A673 (cell line): ENCODE results near the gene CTSA. TPM values are rescaled to one million over a fixed set of nuclear protein-coding genes. Genes with fewer than 3 reads are reported as not detected.
"Not testable (repeated sequence)": the region's sequence is repeated elsewhere in the genome, so short reads cannot be mapped to it uniquely, and the experiment has no call there.

Experiments used
- BruUV-seq: library from RNA; stranded (reverse); fragments of 400-500 nt; replicated peaks from 2 replicates; lab custom pipeline; 2021; lab: Mats Ljungman, UMichigan
- CTCF ChIA-PET: fragments of 300-600 bp; sonication (Branson Sonifier 250); formaldehyde crosslinking; loops from one replicate; lab custom pipeline; 2022; ENCODE audit warnings: antibody characterized with exemption; lab: Charles Lee
- POLR2A ChIA-PET: fragments of 300-600 bp; sonication (Branson Sonifier 250); formaldehyde crosslinking; loops from one replicate; lab custom pipeline; 2022; ENCODE audit warnings: antibody characterized with exemption; ENCODE audit not compliant: low non-redundant PET; lab: Charles Lee
- DNase-seq: peaks from one replicate; pipeline ENCODE4 v3.0.0-alpha.2; 2015; ENCODE audit warnings: low spot score
- H3K27ac ChIP-seq: fragments of 200-600 bp; sonication (generic); 2 replicates; pipeline ENCODE4 v1.5.1; 2016; ENCODE audit warnings: mixed run types, low read depth, mild to moderate bottlenecking, mixed read lengths, antibody characterized with exemption, low read length; ENCODE audit not compliant: poor library complexity, severe bottlenecking
- H3K27me3 ChIP-seq: fragments of 200-600 bp; sonication (generic); replicated peaks from 2 replicates; pipeline ENCODE4 v1.6.1; 2017; ENCODE audit warnings: mixed run types, low read depth, mild to moderate bottlenecking, mixed read lengths, antibody characterized with exemption, low read length; ENCODE audit not compliant: insufficient read depth, poor library complexity
- H3K36me3 ChIP-seq: fragments of 200-600 bp; sonication (generic); 2 replicates; pipeline ENCODE4 v1.6.1; 2016; ENCODE audit warnings: mixed run types, mild to moderate bottlenecking, mixed read lengths, antibody characterized with exemption, low read length; ENCODE audit not compliant: insufficient read depth, poor library complexity, severe bottlenecking
- H3K4me1 ChIP-seq: fragments of 200-600 bp; sonication (generic); 2 replicates; pipeline ENCODE4 v1.6.1; 2017; ENCODE audit warnings: mixed run types, mild to moderate bottlenecking, mixed read lengths, antibody characterized with exemption, low read length; ENCODE audit not compliant: insufficient read depth, poor library complexity, severe bottlenecking
- H3K4me3 ChIP-seq: fragments of 200-600 bp; sonication (generic); 2 replicates; pipeline ENCODE4 v1.5.1; 2016; ENCODE audit warnings: low read depth, mixed run types, mild to moderate bottlenecking, mixed read lengths, low read length; ENCODE audit not compliant: poor library complexity, severe bottlenecking
- H3K9me3 ChIP-seq: fragments of 200-600 bp; sonication (generic); 2 replicates; pipeline ENCODE4 v1.6.1; 2016; ENCODE audit warnings: mixed run types, low read depth, mild to moderate bottlenecking, mixed read lengths, antibody characterized with exemption, low read length; ENCODE audit not compliant: poor library complexity, severe bottlenecking
- EZH2 ChIP-seq: fragments of 200-600 bp; sonication (generic); IDR thresholded peaks from 2 replicates; pipeline ENCODE4 v1.6.1; 2017; ENCODE audit warnings: borderline replicate concordance, low read depth, mild to moderate bottlenecking, mixed read lengths, antibody characterized with exemption, low read length; ENCODE audit not compliant: poor library complexity, severe bottlenecking
- intact Hi-C: fragments of 100-400 bp; cut with micrococcal nuclease; formaldehyde crosslinking; loops from one replicate; pipeline ENCODE4 v1.10.0; 2022; ENCODE audit not compliant: unreplicated experiment
- total RNA-seq: library from RNA; stranded (reverse); gene quantifications from 2 replicates; pipeline ENCODE4 v1.2.3, GENCODE V29; 2021
- TF ChIP-seq, protein P1 (sequence below): fragments of 300-800, 200-600 bp; sonication (generic); conservative IDR thresholded peaks from 2 replicates; pipeline ENCODE4 v1.5.1; 2017; ENCODE audit warnings: low read depth, mild to moderate bottlenecking, antibody characterized with exemption, low read length, moderate library complexity, mixed read lengths

CTSA gene
- total RNA-seq, 1 experiment from 2014 or later: 83.5 TPM

DNA sequence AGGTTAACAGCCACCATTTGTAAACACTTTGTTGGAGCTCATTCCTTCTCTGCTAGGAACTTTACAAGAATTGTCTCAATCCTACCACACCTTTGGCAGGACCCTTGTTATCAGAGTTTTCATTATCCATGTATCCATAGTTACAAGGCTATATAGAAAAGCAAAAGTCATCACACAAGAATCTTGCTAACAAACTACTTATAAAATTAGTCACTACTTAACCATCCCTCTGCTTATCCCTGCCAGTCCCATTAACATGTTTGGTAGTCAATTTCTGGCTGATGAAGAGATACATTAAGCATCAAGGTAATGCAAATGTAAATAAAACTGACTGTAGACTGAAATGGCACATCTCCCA lies 23.3 kb upstream of the CTSA start:
- ChIA-PET CTCF (no interaction called here), POLR2A (no interaction called here)
- no peaks in the 10 kb centered on the region for H3K27me3 ChIP-seq
- H3K4me1 ChIP-seq: no peaks in the 10 kb centered on the region
- H3K4me3 ChIP-seq: no peak overlapping the region
- intact Hi-C loops: no loop called here
- TF ChIP-seq, protein P1, sequence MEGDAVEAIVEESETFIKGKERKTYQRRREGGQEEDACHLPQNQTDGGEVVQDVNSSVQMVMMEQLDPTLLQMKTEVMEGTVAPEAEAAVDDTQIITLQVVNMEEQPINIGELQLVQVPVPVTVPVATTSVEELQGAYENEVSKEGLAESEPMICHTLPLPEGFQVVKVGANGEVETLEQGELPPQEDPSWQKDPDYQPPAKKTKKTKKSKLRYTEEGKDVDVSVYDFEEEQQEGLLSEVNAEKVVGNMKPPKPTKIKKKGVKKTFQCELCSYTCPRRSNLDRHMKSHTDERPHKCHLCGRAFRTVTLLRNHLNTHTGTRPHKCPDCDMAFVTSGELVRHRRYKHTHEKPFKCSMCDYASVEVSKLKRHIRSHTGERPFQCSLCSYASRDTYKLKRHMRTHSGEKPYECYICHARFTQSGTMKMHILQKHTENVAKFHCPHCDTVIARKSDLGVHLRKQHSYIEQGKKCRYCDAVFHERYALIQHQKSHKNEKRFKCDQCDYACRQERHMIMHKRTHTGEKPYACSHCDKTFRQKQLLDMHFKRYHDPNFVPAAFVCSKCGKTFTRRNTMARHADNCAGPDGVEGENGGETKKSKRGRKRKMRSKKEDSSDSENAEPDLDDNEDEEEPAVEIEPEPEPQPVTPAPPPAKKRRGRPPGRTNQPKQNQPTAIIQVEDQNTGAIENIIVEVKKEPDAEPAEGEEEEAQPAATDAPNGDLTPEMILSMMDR: no peak
- no peak for TF ChIP-seq EZH2
- H3K9me3 ChIP-seq: no peaks in the 10 kb centered on the region
- DNase-seq: no peak
- no TSS peak for BruUV-seq
- H3K36me3 ChIP-seq: no peaks in the 10 kb centered on the region
- no peak overlapping the region for H3K27ac ChIP-seq

GRCh38 chr20:45872626-45873025 lies 18.5 kb upstream of the CTSA start:
- no peaks in the 10 kb centered on the region for H3K9me3 ChIP-seq
- intact Hi-C loops: no loop called here
- H3K27ac ChIP-seq: no peak overlapping the region
- CTCF ChIA-PET: no interaction called here
- no peak overlapping the region for H3K4me3 ChIP-seq
- DNase-seq: no peak
- TF ChIP-seq EZH2: no peak
- TF ChIP-seq, protein P1: no peak
- POLR2A ChIA-PET: no interaction called here
- no peaks in the 10 kb centered on the region for H3K4me1 ChIP-seq
- no TSS peak for BruUV-seq
- no peaks in the 10 kb centered on the region for H3K36me3 ChIP-seq
- no peaks in the 10 kb centered on the region for H3K27me3 ChIP-seq

DNA sequence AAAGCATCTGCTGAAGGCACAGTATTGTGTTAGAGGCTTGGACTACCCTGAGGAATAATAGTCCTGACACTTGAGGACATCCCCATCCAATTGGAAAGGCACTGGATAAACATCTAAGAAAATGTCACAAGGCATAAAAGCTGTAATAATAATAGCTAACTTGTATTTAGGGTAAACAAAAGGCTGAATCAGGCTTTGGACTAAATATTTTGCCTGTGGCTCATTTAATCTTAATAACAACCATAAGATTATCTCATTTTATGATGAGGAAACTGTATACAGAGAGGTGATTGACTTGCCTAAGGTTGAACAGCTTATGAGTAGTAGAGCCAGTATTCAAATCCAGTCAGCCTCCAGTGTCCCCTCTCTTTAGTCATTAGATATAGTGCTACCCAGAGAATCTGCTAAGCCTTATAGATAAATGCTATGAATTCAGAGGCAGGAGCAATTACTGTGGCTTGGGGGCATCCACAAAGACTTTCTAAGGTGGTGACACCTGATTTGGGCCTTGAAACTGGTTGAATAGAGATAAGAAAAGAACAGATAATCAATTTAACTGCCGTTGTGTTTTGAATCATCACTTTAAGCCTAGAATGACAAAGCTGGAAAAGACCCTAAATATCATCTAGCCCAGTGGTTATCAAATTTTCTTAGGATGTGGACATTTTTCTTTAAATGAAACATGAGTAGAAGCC lies 17.6 kb upstream of the CTSA start:
- ChIA-PET CTCF (no interaction called here), POLR2A (no interaction called here)
- DNase-seq: no peak
- Histone ChIP-seq H3K36me3 (no peaks in the 10 kb centered on the region), H3K4me3 (no peak overlapping the region), H3K4me1 (no peaks in the 10 kb centered on the region), H3K27ac (no peak overlapping the region), H3K9me3 (no peaks in the 10 kb centered on the region), H3K27me3 (no peaks in the 10 kb centered on the region)
- intact Hi-C loops: no loop called here
- no peak for TF ChIP-seq EZH2
- TF ChIP-seq, protein P1: no peak
- no TSS peak for BruUV-seq

GRCh38 chr20:45874104-45874481 lies 17.0 kb upstream of the CTSA start:
- CTCF ChIA-PET: not testable (repeated sequence)

More at GRCh38 chr20:45874104-45874481, 17.0 kb upstream of the CTSA start:
- H3K4me1 ChIP-seq, H3K27ac ChIP-seq, DNase-seq, H3K4me3 ChIP-seq, H3K36me3 ChIP-seq, H3K9me3 ChIP-seq, POLR2A ChIA-PET, intact Hi-C loops, H3K27me3 ChIP-seq, BruUV-seq: not testable (repeated sequence)
